GM21447 (cell line): Measurements from ENCODE around the gene CD72.

Source experiments
- ATAC-seq: cut with Tn5 transposase; IDR thresholded peaks from one replicate; pipeline ENCODE4 v1.9.1; 2021; ENCODE audit not compliant: unreplicated experiment

Gene CD72

GRCh38 chr9:35560625-35561337 lies 57.4 kb downstream of the CD72 start:
- no peak for ATAC-seq
